A549 (cell line): ENCODE data around the gene METTL24.

Source experiments
- CTCF ChIP-seq: fragments of >200 bp; sonication (Bioruptor Twin); formaldehyde crosslinking; IDR thresholded peaks from 3 replicates; pipeline ENCODE4 v1.5.1; 2016
- PBX3 ChIP-seq: IDR thresholded peaks from 2 replicates; pipeline ENCODE4 v1.6.1; 2012

- TF ChIP-seq CTCF (no peak), PBX3 (no peak)
Observed at GRCh38 chr6:110232450-110232849, 125.7 kb downstream of the METTL24 start.
